ENCODE data around the gene GPR32. TPM values are rescaled to one million over a fixed set of nuclear protein-coding genes. Genes with fewer than 3 reads are reported as not detected.

Gene GPR32
- total RNA-seq, 1 donor = not detected

- TF ChIP-seq CTCF (IDR thresholded peaks at IDR 0.05; ENCODE audit: insufficient read depth, low read length) = no peak
- no peak overlapping the region for H3K4me3 ChIP-seq (ENCODE audit: low read depth, low read length)
- no peak for DNase-seq (ENCODE audit: low read depth)
Measured at GRCh38 chr19:50812474-50812873, 42.2 kb downstream of the GPR32 start.

GRCh38 chr19:50814883-50815282, 44.6 kb downstream of the GPR32 start:
- H3K4me3 ChIP-seq (ENCODE audit: low read depth, low read length) = no peak overlapping the region
- DNase-seq (ENCODE audit: low read depth) = no peak
- no peak for TF ChIP-seq CTCF (IDR thresholded peaks at IDR 0.05; ENCODE audit: insufficient read depth, low read length)

GRCh38 chr19:50815439-50815838, 45.2 kb downstream of the GPR32 start:
- no peak for TF ChIP-seq CTCF (IDR thresholded peaks at IDR 0.05; ENCODE audit: insufficient read depth, low read length)
- DNase-seq (ENCODE audit: low read depth) = no peak

GRCh38 chr19:50817941-50818858, 47.9 kb downstream of the GPR32 start:
- DNase-seq (ENCODE audit: low read depth) = no peak
- TF ChIP-seq CTCF (IDR thresholded peaks at IDR 0.05; ENCODE audit: insufficient read depth, low read length) = no peak
- peak overlapping the region; percentile 45 for H3K4me3 ChIP-seq (ENCODE audit: low read depth, low read length)

More at GRCh38 chr19:50815439-50815838, 45.2 kb downstream of the GPR32 start:
- no peak overlapping the region for H3K4me3 ChIP-seq (ENCODE audit: low read depth, low read length)

- TF ChIP-seq CTCF (IDR thresholded peaks at IDR 0.05; ENCODE audit: insufficient read depth, low read length) = no peak
- H3K4me3 ChIP-seq (ENCODE audit: low read depth, low read length) = no peak overlapping the region
- DNase-seq (ENCODE audit: low read depth) = no peak
Measured at GRCh38 chr19:50818859-50819472, 48.7 kb downstream of the GPR32 start.

GRCh38 chr19:50819636-50820035, 49.4 kb downstream of the GPR32 start:
- no peak for TF ChIP-seq CTCF (IDR thresholded peaks at IDR 0.05; ENCODE audit: insufficient read depth, low read length)
- H3K4me3 ChIP-seq (ENCODE audit: low read depth, low read length) = no peak overlapping the region
- DNase-seq (ENCODE audit: low read depth) = no peak

All from fibroblast of the aortic adventitia (primary cell).